ENCODE results near the gene CD99. TPM values are rescaled to one million over a fixed set of nuclear protein-coding genes. Genes with fewer than 3 reads are reported as not detected.
A peak's percentile ranks its signal among the peaks of the same experiment; 100 is the strongest.

The CD99 gene
- total RNA-seq, 4 donors from 2014 or later, result 110 to 207 (median 133) TPM

- Histone ChIP-seq H3K27me3 (no peaks in the 10 kb centered on the region), H3K4me3 (peak overlapping the region in 2 of 4 donors; percentile 13 to 15), H3K27ac (peak overlapping the region; percentile 6 to 95 (median 54)), H3K9me3 (no peaks in the 10 kb centered on the region), H3K4me1 (peaks cover 70 to 73% of the 10 kb centered on the region in 2 donors), H3K36me3 (no peaks in the 10 kb centered on the region)
- TF ChIP-seq CTCF (IDR thresholded peaks at IDR 0.05 in 4 of 5, conservative IDR thresholded peaks at IDR 0.05 in 1 of 5) (no peak), POLR2A (IDR thresholded peaks at IDR 0.05) (no peak)
- in situ Hi-C loops (cut with MboI; ENCODE audit: low sequenced_read_pairs in 4 of 4), result no loop called here
- intact Hi-C loops (cut with DNase I; ENCODE audit: low total_unique reads), result no loop called here
- ATAC-seq (no peak), DNase-seq (no peak)
Observed at GRCh38 chrX:2696698-2697215, 5.7 kb downstream of the CD99 start.

GRCh38 chrX:2697306-2697705 lies 6.2 kb downstream of the CD99 start:
- in situ Hi-C loops (cut with MboI; ENCODE audit: low sequenced_read_pairs in 4 of 4), result no loop called here
- H3K4me1 ChIP-seq, result peaks cover 74 to 79% of the 10 kb centered on the region in 2 donors
- TF ChIP-seq POLR2A (IDR thresholded peaks at IDR 0.05), result no peak
- TF ChIP-seq CTCF (IDR thresholded peaks at IDR 0.05 in 4 of 5, conservative IDR thresholded peaks at IDR 0.05 in 1 of 5), result no peak
- no peaks in the 10 kb centered on the region for H3K9me3 ChIP-seq
- intact Hi-C loops (cut with DNase I; ENCODE audit: low total_unique reads), result no loop called here
- DNase-seq (no peak), ATAC-seq (no peak)
- no peaks in the 10 kb centered on the region for H3K36me3 ChIP-seq
- peak overlapping the region; percentile 6 to 95 (median 54) for H3K27ac ChIP-seq
- H3K4me3 ChIP-seq, result peak overlapping the region in 2 of 4 donors; percentile 13 to 15
- no peaks in the 10 kb centered on the region for H3K27me3 ChIP-seq

DNA sequence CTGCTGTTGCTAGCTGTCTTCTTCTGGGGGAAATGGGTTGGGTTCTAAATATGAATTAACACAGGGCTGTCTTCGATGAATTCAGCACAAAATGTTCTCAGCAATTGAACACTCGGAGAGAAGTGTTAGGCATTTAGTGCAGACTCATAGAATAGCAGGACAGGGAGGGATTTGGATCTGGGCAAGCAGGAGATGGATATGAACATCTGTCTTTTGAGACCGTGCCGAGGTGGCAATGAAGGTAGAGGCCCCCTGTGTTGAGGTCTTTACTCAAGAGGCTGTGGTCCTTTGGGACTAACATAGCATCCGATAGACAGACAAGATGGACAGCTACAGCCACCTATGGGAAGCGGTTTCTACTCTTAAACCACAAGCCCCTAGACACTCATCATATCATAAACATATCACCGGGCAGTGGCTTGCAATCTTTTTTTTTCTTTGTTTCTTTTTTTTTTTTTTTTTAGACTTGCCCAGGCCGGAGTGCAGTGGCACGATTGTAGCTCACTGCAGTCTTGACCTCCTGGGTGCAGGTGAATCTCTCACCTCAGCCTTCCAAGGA lies 6.7 kb downstream of the CD99 start:
- no peak for TF ChIP-seq CTCF (IDR thresholded peaks at IDR 0.05 in 4 of 5, conservative IDR thresholded peaks at IDR 0.05 in 1 of 5)
- TF ChIP-seq POLR2A (IDR thresholded peaks at IDR 0.05), result no peak
- DNase-seq (no peak), ATAC-seq (no peak)
- Histone ChIP-seq H3K9me3 (no peaks in the 10 kb centered on the region), H3K27ac (peak overlapping the region; percentile 6 to 95 (median 50)), H3K36me3 (no peaks in the 10 kb centered on the region), H3K4me1 (peaks cover 74 to 79% of the 10 kb centered on the region in 2 donors), H3K27me3 (no peaks in the 10 kb centered on the region), H3K4me3 (peak overlapping the region in 2 of 4 donors; percentile 13 to 15)
- in situ Hi-C loops (cut with MboI; ENCODE audit: low sequenced_read_pairs in 4 of 4) (no loop called here), intact Hi-C loops (cut with DNase I; ENCODE audit: low total_unique reads) (no loop called here)

- in situ Hi-C loops (cut with MboI; ENCODE audit: low sequenced_read_pairs in 4 of 4), result no loop called here
- no peak for DNase-seq
- no peaks in the 10 kb centered on the region for H3K9me3 ChIP-seq
- ATAC-seq, result no peak
- TF ChIP-seq POLR2A (IDR thresholded peaks at IDR 0.05) (no peak), CTCF (IDR thresholded peaks at IDR 0.05 in 4 of 5, conservative IDR thresholded peaks at IDR 0.05 in 1 of 5) (no peak)
- H3K36me3 ChIP-seq, result no peaks in the 10 kb centered on the region
- H3K4me1 ChIP-seq, result peaks cover 74 to 81% of the 10 kb centered on the region in 2 donors
- no peaks in the 10 kb centered on the region for H3K27me3 ChIP-seq
- H3K27ac ChIP-seq, result peak overlapping the region in 3 of 4 donors; percentile 38 to 95 (median 63)
- intact Hi-C loops (cut with DNase I; ENCODE audit: low total_unique reads), result no loop called here
- H3K4me3 ChIP-seq, result no peak overlapping the region
Observed at GRCh38 chrX:2698604-2699003, 7.5 kb downstream of the CD99 start.

Data from gastrocnemius medialis (tissue), 4 donors.